Kidney (tissue), 14 donors: ENCODE data around the gene RASIP1. TPM values are rescaled to one million over a fixed set of nuclear protein-coding genes. Genes with fewer than 3 reads are reported as not detected.
"Not testable (repeated sequence)": the region's sequence is repeated elsewhere in the genome, so short reads cannot be mapped to it uniquely, and the experiment has no call there.

Source experiments
- DNase-seq, 5 donors: peaks; one replicate each; pipeline ENCODE4 v3.0.0-alpha.2; 2013 to 2020
- FAIRE-seq: peaks from 2 replicates; lab custom pipeline; 2012; peaks lifted over from hg19 to GRCh38; lab: Jason Lieb, UNC
- H3K27ac ChIP-seq, 2 donors: one replicate each; pipeline ENCODE4 v1.7.0; 2013; ENCODE audit warnings: low read depth in 2 of 2, low read length in 2 of 2, inconsistent platforms in 1 of 2
- H3K27me3 ChIP-seq: one replicate; pipeline ENCODE4 v1.7.1; 2013; ENCODE audit warnings: low read length, inconsistent platforms; ENCODE audit not compliant: control insufficient read depth, insufficient read depth
- H3K36me3 ChIP-seq, 3 donors: one replicate each; pipeline versions ENCODE4 v1.7.0 to v1.7.1; 2013; ENCODE audit warnings: low read length in 3 of 3, control low read depth in 1 of 3, inconsistent platforms in 1 of 3; ENCODE audit not compliant: insufficient read depth in 3 of 3, control insufficient read depth in 2 of 3
- H3K4me1 ChIP-seq, 3 donors: one replicate each; pipeline versions ENCODE4 v1.7.0 to v1.7.1; 2013; ENCODE audit warnings: low read length in 3 of 3, inconsistent platforms in 1 of 3, low read depth in 1 of 3; ENCODE audit not compliant: control insufficient read depth in 2 of 3, insufficient read depth in 2 of 3
- H3K4me3 ChIP-seq, 3 donors: one replicate each; pipeline versions ENCODE4 v1.7.0 to v1.8.1; 2013; ENCODE audit warnings: low read length in 3 of 3, control low read depth in 1 of 3, inconsistent platforms in 1 of 3
- H3K9ac ChIP-seq, 3 donors: one replicate each; pipeline versions ENCODE4 v1.7.0 to v1.7.1; 2013; ENCODE audit warnings: low read length in 3 of 3, control low read depth in 1 of 3, inconsistent platforms in 1 of 3
- H3K9me3 ChIP-seq, 3 donors: one replicate each; pipeline versions ENCODE4 v1.7.0 to v1.7.1; 2013; ENCODE audit warnings: low read length in 3 of 3, control low read depth in 1 of 3, inconsistent platforms in 1 of 3; ENCODE audit not compliant: control insufficient read depth in 2 of 3, insufficient read depth in 1 of 3
- intact Hi-C: fragments of 100-400 bp; cut with DNase I; formaldehyde crosslinking; loops from one replicate; pipeline ENCODE4 v1.11.1; 2022
- polyA plus RNA-seq: library from polyadenylated mRNA; stranded (reverse); fragments of 350-450 nt; fragmentation: Illumina TruSeq; extraction: RNeasy Lipid Tissue Mini Kit (QIAGEN cat#74804); gene quantifications from one replicate; pipeline ENCODE4 v1.2.3, GENCODE V29; 2014; ENCODE audit warnings: low read depth, low replicate concordance; ENCODE audit not compliant: insufficient read depth
- total RNA-seq: library from RNA; stranded (reverse); fragmentation: NEBNext Ultra II Directional; extraction: Animal tissue kit (Norgen Biotek cat#: 25700); gene quantifications from one replicate; pipeline ENCODE4 v1.2.1, GENCODE V29; 2021
- TF ChIP-seq, protein P1 (sequence below): IDR thresholded peaks from 3 replicates; pipeline ENCODE4 v1.5.1; 2012; ENCODE audit warnings: mild to moderate bottlenecking, moderate library complexity, borderline replicate concordance; ENCODE audit not compliant: insufficient read depth; ENCODE audit errors: extremely low read depth
- donor health status: control.
- donor health status: control.
- donor health status: control.
- donor health status: control.
- donor health status: control.
- donor health status: DM: yes; HTN: yes; CAD: no.
- donor health status: Normal renal cell carcinoma (clear cell type).

Gene RASIP1
- total and polyA plus RNA-seq, 2 donors from 2014 or later, result 13.6 to 23.3 TPM

DNA sequence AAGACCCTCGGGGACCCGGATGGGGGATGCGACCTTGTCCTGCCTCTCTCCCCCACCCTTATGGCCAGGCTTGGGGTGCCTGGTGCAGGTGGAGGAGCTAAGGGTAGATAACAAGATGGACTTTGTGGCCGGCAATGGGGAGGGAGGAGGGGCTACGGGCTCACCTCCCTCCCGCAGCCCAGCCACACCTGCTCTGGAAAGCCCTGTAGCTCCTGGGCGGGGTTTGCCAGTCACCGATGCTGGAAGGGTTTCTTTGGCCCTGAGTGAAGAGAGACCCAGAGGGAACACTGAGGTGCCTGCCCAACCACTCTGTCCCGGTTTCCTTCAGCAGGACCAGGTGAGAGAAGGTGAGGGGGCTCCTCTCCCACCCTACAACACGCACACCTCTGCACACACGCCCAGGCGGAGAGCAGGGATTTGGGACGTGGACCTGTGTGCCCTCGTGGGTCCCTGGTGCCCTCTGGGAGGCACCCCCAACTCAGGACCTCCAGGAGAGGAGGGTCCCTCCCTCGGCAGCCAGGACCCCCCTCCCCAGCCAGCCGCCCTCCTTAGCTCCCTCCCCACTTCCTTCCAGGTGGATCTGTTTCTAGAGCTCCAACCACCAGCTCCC lies 44.6 kb downstream of the RASIP1 start, which contains the start of gene FUT2:
TSS of gene FUT2 (plus strand) at position 229 of the 610 bp plus-strand sequence. CDS start 6,986 bp downstream, outside the sequence.
- H3K9me3 ChIP-seq, result no peaks in the 10 kb centered on the region
- no peaks in the 10 kb centered on the region for H3K36me3 ChIP-seq
- intact Hi-C loops, result no loop called here
- H3K27ac ChIP-seq, result no peak within 1 kb of the TSS
- TF ChIP-seq, protein P1, sequence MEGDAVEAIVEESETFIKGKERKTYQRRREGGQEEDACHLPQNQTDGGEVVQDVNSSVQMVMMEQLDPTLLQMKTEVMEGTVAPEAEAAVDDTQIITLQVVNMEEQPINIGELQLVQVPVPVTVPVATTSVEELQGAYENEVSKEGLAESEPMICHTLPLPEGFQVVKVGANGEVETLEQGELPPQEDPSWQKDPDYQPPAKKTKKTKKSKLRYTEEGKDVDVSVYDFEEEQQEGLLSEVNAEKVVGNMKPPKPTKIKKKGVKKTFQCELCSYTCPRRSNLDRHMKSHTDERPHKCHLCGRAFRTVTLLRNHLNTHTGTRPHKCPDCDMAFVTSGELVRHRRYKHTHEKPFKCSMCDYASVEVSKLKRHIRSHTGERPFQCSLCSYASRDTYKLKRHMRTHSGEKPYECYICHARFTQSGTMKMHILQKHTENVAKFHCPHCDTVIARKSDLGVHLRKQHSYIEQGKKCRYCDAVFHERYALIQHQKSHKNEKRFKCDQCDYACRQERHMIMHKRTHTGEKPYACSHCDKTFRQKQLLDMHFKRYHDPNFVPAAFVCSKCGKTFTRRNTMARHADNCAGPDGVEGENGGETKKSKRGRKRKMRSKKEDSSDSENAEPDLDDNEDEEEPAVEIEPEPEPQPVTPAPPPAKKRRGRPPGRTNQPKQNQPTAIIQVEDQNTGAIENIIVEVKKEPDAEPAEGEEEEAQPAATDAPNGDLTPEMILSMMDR, result no peak
- H3K9ac ChIP-seq, result no peak within 1 kb of the TSS
- H3K4me3 ChIP-seq, result peak within 1 kb of the TSS in 1 of 3 donors; percentile 32
- FAIRE-seq (no peak), DNase-seq (peak in 2 of 5 donors; percentile 22 to 31)
- H3K4me1 ChIP-seq, result peaks cover 0 to 2% (median 0%) of the 10 kb centered on the region in 3 donors
- H3K27me3 ChIP-seq, result no peaks in the 10 kb centered on the region

DNA sequence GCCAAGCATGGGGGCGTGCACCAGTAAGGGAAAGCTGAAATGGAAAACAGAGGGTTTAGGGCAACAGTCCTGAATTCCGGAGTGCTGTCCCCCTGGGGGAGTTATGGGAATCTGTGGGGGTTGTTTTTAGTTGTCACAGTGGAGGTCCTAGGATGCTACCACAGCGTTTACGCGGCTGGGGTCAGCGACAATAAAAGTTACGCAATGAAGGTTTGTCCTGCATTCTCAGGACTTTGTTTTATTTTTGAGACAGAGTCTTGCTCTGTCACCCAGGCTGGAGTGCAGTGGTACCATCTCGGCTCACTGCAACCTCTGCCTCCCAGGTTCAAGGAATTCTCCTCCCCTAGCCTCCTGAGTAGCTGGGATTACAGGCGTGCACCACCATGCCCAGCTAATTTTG lies 46.8 kb downstream of the RASIP1 start:
- H3K27ac ChIP-seq, H3K9me3 ChIP-seq, H3K4me1 ChIP-seq, intact Hi-C loops, H3K4me3 ChIP-seq, H3K9ac ChIP-seq, H3K36me3 ChIP-seq, DNase-seq, H3K27me3 ChIP-seq, FAIRE-seq: not testable (repeated sequence)

DNA sequence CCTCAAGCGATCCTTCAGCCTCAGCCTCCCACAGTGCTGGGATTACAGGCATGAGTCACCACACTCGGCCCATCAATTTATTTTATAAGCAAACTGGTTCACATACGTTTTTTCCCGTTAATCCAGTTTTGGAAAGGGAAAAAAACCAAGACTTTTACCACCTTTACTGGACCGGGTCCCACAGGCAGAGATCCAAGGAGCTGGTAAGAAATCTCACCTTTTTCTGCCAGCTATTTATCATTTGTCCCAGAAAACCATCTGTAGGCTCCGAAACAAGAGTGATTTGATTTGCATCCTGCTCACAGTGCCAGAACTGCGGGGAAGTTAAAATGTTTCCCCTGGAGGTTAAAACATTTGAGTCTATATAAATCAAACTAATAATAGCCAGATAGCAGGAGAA lies 51.0 kb downstream of the RASIP1 start:
- intact Hi-C loops, result no loop called here
- Histone ChIP-seq H3K9ac (no peak overlapping the region), H3K27me3 (no peaks in the 10 kb centered on the region), H3K4me1 (no peaks in the 10 kb centered on the region), H3K36me3 (no peaks in the 10 kb centered on the region), H3K9me3 (no peaks in the 10 kb centered on the region), H3K4me3 (no peak overlapping the region), H3K27ac (no peak overlapping the region)
- TF ChIP-seq, protein P1, result no peak
- DNase-seq, result peak in 1 of 5 donors; percentile 53
- no peak for FAIRE-seq

DNA sequence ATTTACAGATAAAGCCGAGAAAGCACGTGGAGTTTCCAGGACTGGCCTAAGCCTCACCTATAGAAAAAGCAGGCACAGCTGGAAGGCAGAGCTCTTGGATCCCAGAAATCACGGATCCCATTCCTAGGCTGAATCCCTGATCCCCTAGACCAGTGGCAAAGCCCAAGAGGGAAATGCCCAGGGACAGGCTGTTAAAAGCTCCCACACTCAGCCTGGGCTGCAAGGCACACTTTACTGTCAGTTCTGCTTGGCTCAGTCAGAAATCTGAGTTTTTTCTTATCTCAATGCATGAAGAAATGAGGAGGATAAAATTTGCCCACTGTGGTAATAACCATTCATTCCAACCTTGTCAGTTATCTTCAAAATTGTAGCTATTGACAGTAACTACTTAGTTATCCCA lies 52.6 kb downstream of the RASIP1 start:
- no peaks in the 10 kb centered on the region for H3K9me3 ChIP-seq
- FAIRE-seq (no peak), DNase-seq (no peak)
- H3K36me3 ChIP-seq, result no peaks in the 10 kb centered on the region
- no peaks in the 10 kb centered on the region for H3K27me3 ChIP-seq
- no peak overlapping the region for H3K9ac ChIP-seq
- TF ChIP-seq, protein P1, result no peak
- intact Hi-C loops, result no loop called here
- no peak overlapping the region for H3K4me3 ChIP-seq
- H3K27ac ChIP-seq, result no peak overlapping the region
- H3K4me1 ChIP-seq, result no peaks in the 10 kb centered on the region

DNA sequence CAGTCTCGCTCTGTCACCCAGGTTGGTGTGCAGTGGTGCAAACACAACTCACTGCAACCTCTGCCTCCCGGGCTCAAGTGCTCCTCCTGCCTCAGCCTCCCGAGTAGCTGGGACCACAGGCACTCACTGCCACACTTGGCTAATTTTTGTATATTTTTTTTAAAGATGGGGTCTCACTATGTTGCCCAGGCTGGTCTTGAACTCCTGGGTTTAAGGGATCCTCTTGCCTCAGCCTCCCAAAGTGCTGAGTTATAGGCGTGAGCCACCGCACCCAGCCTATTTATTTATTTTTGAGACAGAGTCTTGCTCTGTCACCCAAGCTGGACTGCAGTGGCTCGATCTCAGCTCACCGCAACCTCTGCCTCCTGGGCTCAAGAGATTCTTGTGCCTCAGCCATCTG lies 53.8 kb downstream of the RASIP1 start:
- H3K27me3 ChIP-seq, FAIRE-seq, H3K4me1 ChIP-seq, H3K36me3 ChIP-seq, H3K9ac ChIP-seq, DNase-seq, H3K9me3 ChIP-seq, H3K27ac ChIP-seq, intact Hi-C loops, H3K4me3 ChIP-seq: not testable (repeated sequence)
